Measurements from ENCODE around the gene MYH15. TPM values are rescaled to one million over a fixed set of nuclear protein-coding genes. Genes with fewer than 3 reads are reported as not detected.

The MYH15 gene
- total RNA-seq, 1 donor from 2014 or later, result not detected

DNA sequence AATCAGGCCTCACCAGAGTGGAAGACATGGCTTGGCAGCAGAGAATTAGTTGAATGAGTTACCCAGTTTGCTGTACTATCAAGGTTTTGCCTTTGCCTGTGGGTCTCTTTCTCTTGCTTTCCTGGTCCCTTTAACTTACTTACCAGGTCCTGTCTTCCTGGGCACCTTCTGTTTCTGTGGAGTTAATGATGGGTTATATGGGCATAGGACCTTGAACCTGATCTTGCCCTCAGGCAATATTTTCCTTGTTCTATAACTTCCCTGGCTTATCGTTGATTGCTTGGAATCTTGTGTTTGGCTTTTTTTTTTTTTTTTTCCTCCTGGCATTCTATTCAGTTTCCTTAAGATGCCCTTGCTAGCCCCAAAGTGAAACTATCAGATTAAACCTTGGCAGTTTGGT lies 107.2 kb downstream of the MYH15 start:
- no peak for DNase-seq (ENCODE audit: low read depth)
- Histone ChIP-seq H3K27me3 (ENCODE audit: control insufficient read depth, insufficient read depth, low read length) (no peaks in the 10 kb centered on the region), H3K4me3 (ENCODE audit: low read depth, low read length) (no peak overlapping the region), H3K36me3 (ENCODE audit: control insufficient read depth, insufficient read depth, low read length) (no peaks in the 10 kb centered on the region)
- TF ChIP-seq, protein P1, sequence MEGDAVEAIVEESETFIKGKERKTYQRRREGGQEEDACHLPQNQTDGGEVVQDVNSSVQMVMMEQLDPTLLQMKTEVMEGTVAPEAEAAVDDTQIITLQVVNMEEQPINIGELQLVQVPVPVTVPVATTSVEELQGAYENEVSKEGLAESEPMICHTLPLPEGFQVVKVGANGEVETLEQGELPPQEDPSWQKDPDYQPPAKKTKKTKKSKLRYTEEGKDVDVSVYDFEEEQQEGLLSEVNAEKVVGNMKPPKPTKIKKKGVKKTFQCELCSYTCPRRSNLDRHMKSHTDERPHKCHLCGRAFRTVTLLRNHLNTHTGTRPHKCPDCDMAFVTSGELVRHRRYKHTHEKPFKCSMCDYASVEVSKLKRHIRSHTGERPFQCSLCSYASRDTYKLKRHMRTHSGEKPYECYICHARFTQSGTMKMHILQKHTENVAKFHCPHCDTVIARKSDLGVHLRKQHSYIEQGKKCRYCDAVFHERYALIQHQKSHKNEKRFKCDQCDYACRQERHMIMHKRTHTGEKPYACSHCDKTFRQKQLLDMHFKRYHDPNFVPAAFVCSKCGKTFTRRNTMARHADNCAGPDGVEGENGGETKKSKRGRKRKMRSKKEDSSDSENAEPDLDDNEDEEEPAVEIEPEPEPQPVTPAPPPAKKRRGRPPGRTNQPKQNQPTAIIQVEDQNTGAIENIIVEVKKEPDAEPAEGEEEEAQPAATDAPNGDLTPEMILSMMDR (IDR thresholded peaks at IDR 0.05; ENCODE audit: insufficient read depth, low read length, poor library complexity, severe bottlenecking), result no peak

GRCh38 chr3:108401836-108402235 lies 108.6 kb downstream of the MYH15 start:
- no peak for DNase-seq (ENCODE audit: low read depth)
- Histone ChIP-seq H3K4me3 (ENCODE audit: low read depth, low read length) (no peak overlapping the region), H3K36me3 (ENCODE audit: control insufficient read depth, insufficient read depth, low read length) (no peaks in the 10 kb centered on the region), H3K27me3 (ENCODE audit: control insufficient read depth, insufficient read depth, low read length) (no peaks in the 10 kb centered on the region)
- TF ChIP-seq, protein P1 (IDR thresholded peaks at IDR 0.05; ENCODE audit: insufficient read depth, low read length, poor library complexity, severe bottlenecking), result no peak

- Histone ChIP-seq H3K4me3 (ENCODE audit: low read depth, low read length) (no peak overlapping the region), H3K36me3 (ENCODE audit: control insufficient read depth, insufficient read depth, low read length) (no peaks in the 10 kb centered on the region), H3K27me3 (ENCODE audit: control insufficient read depth, insufficient read depth, low read length) (no peaks in the 10 kb centered on the region)
- no peak for DNase-seq (ENCODE audit: low read depth)
- TF ChIP-seq, protein P1 (IDR thresholded peaks at IDR 0.05; ENCODE audit: insufficient read depth, low read length, poor library complexity, severe bottlenecking), result no peak
These were observed 111.9 kb downstream of the MYH15 start for GRCh38 chr3:108398510-108398909.

GRCh38 chr3:108396336-108396735 lies 114.1 kb downstream of the MYH15 start:
- H3K4me3 ChIP-seq (ENCODE audit: low read depth, low read length), result no peak overlapping the region
- no peaks in the 10 kb centered on the region for H3K27me3 ChIP-seq (ENCODE audit: control insufficient read depth, insufficient read depth, low read length)
- TF ChIP-seq, protein P1 (IDR thresholded peaks at IDR 0.05; ENCODE audit: insufficient read depth, low read length, poor library complexity, severe bottlenecking), result no peak
- DNase-seq (ENCODE audit: low read depth), result no peak
- no peaks in the 10 kb centered on the region for H3K36me3 ChIP-seq (ENCODE audit: control insufficient read depth, insufficient read depth, low read length)

DNA sequence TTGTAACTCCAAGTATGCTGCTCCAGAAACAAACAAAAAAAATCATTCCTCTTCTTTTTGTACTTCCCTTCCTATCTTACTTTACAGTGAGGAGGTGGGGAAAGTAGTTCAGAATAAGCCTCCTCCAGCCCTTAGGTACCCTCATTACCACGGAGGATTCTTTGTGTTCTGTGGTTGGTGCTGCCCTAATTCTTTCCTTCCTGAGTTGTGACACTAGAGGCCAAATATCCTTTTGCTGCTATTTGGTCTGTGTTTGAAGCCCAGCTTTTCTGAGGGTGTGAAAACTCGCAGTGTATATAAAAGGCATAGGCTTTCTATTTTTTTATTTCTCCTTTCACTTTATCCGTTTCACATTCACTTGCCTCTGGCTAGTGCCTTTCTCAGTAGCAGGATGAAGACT lies 115.8 kb downstream of the MYH15 start:
- TF ChIP-seq, protein P1 (IDR thresholded peaks at IDR 0.05; ENCODE audit: insufficient read depth, low read length, poor library complexity, severe bottlenecking), result no peak
- Histone ChIP-seq H3K4me3 (ENCODE audit: low read depth, low read length) (no peak overlapping the region), H3K27me3 (ENCODE audit: control insufficient read depth, insufficient read depth, low read length) (no peaks in the 10 kb centered on the region)

GRCh38 chr3:108394016-108394415 lies 116.4 kb downstream of the MYH15 start:
- H3K27me3 ChIP-seq (ENCODE audit: control insufficient read depth, insufficient read depth, low read length), result no peaks in the 10 kb centered on the region
- no peak overlapping the region for H3K4me3 ChIP-seq (ENCODE audit: low read depth, low read length)
- DNase-seq (ENCODE audit: low read depth), result no peak
- TF ChIP-seq, protein P1 (IDR thresholded peaks at IDR 0.05; ENCODE audit: insufficient read depth, low read length, poor library complexity, severe bottlenecking), result no peak
- H3K36me3 ChIP-seq (ENCODE audit: control insufficient read depth, insufficient read depth, low read length), result no peaks in the 10 kb centered on the region

More for the DNA sequence above, 115.8 kb downstream of the MYH15 start:
- no peak for DNase-seq (ENCODE audit: low read depth)
- H3K36me3 ChIP-seq (ENCODE audit: control insufficient read depth, insufficient read depth, low read length), result no peaks in the 10 kb centered on the region
